HCT116 (cell line): Measurements from ENCODE around the gene GALK2.
"Not testable (repeated sequence)": the region's sequence is repeated elsewhere in the genome, so short reads cannot be mapped to it uniquely, and the experiment has no call there.

Experiments used
- CTCF ChIP-seq, 3 experiments: fragments of 200-600 bp in 1 of 3; sonication (generic) in 1 of 3; IDR thresholded peaks in 2 of 3; conservative IDR thresholded peaks in 1 of 3; 2 replicates each; pipeline ENCODE4 v1.5.1; 2012 to 2017; ENCODE audit warnings: low read depth in 2 of 3, low read length in 2 of 3, antibody characterized with exemption in 1 of 3, borderline replicate concordance in 1 of 3, control low read depth in 1 of 3, mild to moderate bottlenecking in 1 of 3, mixed read lengths in 1 of 3, mixed run types in 1 of 3, moderate library complexity in 1 of 3; ENCODE audit not compliant: insufficient read depth in 1 of 3
- REST ChIP-seq: IDR thresholded peaks from 2 replicates; pipeline ENCODE4 v1.6.1; 2012; ENCODE audit warnings: low read depth

GRCh38 chr15:49175582-49176397, 5.7 kb downstream of the GALK2 start:
- TF ChIP-seq CTCF (IDR thresholded peaks at IDR 0.05 in 2 of 3, conservative IDR thresholded peaks at IDR 0.05 in 1 of 3; ENCODE audit: borderline replicate concordance in 1 of 3, insufficient read depth in 1 of 3, low read depth in 2 of 3, low read length in 2 of 3); REST: not testable (repeated sequence)
